GM19025 (cell line): Measurements from ENCODE around the gene THRB.

ENCODE experiments used
- ATAC-seq: cut with Tn5 transposase; IDR thresholded peaks from one replicate; pipeline ENCODE4 v1.9.1; 2021; ENCODE audit warnings: mild to moderate bottlenecking, low read depth, moderate library complexity; ENCODE audit not compliant: unreplicated experiment

Gene THRB

GRCh38 chr3:24164967-24165602 is 329.6 kb downstream of the THRB start:
- ATAC-seq = no peak

DNA sequence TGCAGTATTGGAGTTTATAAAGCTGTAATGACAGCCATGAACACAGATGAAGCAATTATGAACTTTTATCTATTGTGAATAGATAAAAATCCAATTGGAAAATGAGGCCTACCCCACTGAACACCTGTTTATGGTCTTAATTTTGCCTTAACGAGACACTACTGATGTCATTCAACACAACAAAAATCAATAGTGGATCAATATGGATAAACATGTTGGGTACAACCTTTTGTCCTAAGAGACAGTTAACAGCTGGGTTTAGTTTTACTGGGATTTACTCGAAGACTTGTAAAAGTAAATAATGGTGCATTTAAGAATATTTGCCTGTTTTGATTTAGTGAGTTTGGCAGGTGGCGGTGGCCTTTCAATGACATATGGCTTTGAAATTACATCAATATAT is 331.7 kb downstream of the THRB start:
- ATAC-seq = no peak

- no peak for ATAC-seq
Measured at GRCh38 chr3:24161841-24162240, 332.8 kb downstream of the THRB start.

GRCh38 chr3:24160424-24161095 is 334.1 kb downstream of the THRB start:
- no peak for ATAC-seq

- ATAC-seq = no peak
Measured at GRCh38 chr3:24158761-24159454, 335.7 kb downstream of the THRB start.

DNA sequence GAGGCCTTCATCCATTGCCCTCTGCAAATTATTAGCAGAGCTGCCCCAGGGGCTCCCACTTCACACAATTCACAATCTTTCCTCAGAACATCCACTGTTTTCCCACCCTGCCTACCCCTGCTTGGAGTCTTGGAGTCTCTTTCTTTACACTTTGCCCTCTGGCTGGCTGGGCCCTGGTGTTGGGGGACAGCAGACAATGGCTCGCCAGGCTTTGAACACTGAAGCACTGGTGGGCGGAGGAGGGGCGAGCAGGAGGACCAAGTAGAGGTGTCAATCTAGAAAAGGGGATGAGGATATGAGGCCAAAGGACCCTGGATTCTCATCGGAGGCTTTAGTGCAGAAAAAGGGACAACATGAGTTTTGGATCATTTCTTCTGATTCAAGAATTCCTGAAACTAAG is 337.5 kb downstream of the THRB start:
- ATAC-seq = no peak

- no peak for ATAC-seq
Measured at GRCh38 chr3:24156466-24156865, 338.2 kb downstream of the THRB start.

GRCh38 chr3:24155276-24155675 is 339.4 kb downstream of the THRB start:
- no peak for ATAC-seq

DNA sequence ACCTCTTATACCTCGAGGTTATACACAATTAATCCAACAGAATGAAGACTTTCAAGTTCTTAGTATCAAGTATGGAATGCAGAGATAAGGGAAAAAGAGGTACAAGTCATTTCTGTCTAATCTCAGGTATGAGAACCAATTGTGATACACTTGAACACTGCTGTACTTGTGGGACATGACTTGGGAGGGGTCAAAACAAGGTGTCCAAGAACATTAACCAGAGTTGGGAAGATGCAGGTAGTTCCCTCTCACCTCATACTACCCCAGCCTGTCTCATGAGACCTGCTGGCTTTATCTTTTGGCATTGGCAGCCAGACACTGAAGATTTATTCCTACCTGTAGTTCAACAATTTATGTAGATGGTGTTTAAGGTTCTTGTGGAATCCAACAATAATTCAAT is 339.9 kb downstream of the THRB start:
- ATAC-seq = no peak

- ATAC-seq = peak; percentile 76
Measured at GRCh38 chr3:24154013-24154695, 340.5 kb downstream of the THRB start.

DNA sequence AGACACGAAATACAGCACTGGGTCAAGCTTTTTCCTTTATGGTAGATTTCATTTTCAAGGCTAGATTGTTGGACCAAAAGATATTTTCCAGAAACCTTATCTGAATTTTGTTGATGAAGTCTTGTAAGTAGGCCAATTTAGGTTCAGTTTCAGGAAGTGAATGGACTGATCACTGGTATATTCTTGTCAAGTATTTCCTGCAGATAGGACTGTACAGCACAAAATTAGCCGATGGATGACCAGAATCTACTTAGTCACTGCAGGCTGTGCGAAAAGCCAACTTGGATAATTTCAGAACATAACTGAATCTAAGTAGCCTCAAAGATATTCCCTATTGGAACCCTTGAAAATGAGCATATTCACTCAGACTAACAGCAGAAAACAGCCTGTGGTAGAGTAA is 343.1 kb downstream of the THRB start:
- no peak for ATAC-seq

DNA sequence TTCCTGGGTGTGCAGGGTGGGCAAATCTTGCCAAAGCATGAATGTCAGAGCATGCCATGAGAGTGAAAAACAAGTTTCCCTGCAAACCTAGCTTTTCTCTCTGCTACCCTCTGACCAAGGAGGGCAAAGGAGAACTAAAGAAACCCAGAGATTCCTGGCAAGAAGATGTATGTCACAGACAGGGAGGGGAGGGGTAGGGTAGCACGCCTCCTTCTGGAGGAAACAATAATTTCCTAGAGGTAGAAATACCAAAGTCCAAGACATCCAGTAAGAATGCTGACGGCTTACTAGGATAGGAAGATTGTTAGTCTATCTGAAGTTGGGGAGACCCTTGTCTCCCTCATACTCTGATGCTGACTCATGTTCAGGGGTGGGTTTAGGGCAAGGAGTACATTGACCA is 345.6 kb downstream of the THRB start:
- no peak for ATAC-seq

DNA sequence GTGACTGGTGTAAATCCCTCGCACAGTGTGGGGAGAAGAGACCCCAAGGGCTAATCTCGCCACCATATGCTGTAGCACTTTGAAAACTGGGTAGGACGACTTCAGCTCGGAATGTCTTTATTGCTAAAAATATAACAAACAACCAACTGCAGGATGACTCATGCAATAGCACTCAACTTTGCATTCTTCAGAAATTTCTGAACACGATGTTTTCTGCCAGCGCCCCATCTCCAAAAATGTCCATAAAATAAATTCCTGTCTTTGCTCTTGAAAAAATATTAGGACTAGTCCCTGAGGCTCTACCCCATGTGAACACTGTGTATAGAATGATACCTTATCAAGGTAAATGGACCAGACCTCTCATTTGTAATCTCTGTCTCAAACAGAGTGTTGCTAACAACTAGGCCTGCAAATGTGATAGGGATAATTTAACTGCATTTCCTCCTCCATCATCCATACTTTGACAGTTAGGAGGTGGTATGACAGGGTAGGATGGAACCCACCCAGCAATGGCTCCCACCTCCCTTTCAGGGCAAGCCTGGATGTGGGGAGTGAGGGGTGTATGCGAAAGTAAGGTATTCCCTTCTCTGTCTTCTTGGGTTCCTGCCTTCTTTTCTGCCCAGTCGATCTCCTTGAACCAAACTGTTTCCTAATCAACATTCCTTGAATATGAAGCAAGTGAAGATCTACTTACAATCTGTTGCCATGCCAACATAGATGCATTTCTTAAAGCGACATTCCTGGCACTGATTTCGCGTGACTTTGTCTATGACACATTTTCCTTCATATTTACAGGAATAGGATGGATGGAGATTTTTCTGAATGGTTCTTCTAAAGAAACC is 348.4 kb downstream of the THRB start:
- ATAC-seq = no peak

DNA sequence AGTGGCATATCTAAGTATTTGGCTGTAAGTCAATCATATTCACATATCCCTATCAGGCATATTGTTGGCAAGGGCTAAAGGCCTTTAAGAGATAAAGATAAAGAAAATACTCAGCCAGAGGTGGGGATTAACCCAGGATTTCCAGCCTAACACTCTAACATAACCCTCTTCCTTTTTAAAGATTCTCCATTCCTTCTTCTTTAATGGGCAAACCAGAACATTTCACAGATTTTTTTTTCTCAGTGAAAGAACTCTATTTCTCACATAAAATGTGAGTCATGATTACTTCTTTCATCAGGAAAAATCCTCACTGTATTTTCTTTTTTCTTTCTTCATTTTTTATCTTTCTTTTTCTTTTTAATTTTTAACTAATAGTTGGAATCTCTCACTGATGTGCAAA is 349.2 kb downstream of the THRB start:
- ATAC-seq = no peak

DNA sequence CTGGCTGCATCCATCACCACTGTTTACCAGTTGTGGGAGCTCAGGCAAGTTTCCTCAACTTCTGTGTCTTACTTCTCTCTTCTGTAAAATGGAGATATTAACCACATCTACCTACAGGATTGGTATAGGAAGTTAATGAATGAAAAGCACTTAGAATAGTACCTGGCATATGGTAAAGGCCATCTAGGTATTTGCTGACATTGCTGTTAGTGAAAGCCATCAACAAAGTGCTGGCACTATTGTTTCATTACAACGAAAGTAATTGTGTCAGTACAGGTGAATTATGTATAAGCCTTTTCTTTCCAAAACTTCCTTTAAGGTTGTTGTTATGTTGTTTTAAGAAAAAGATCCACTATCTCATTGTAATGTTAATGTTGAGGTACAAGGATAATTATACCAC is 352.5 kb downstream of the THRB start:
- ATAC-seq = no peak

- no peak for ATAC-seq
Measured at GRCh38 chr3:24141548-24141947, 353.1 kb downstream of the THRB start.

DNA sequence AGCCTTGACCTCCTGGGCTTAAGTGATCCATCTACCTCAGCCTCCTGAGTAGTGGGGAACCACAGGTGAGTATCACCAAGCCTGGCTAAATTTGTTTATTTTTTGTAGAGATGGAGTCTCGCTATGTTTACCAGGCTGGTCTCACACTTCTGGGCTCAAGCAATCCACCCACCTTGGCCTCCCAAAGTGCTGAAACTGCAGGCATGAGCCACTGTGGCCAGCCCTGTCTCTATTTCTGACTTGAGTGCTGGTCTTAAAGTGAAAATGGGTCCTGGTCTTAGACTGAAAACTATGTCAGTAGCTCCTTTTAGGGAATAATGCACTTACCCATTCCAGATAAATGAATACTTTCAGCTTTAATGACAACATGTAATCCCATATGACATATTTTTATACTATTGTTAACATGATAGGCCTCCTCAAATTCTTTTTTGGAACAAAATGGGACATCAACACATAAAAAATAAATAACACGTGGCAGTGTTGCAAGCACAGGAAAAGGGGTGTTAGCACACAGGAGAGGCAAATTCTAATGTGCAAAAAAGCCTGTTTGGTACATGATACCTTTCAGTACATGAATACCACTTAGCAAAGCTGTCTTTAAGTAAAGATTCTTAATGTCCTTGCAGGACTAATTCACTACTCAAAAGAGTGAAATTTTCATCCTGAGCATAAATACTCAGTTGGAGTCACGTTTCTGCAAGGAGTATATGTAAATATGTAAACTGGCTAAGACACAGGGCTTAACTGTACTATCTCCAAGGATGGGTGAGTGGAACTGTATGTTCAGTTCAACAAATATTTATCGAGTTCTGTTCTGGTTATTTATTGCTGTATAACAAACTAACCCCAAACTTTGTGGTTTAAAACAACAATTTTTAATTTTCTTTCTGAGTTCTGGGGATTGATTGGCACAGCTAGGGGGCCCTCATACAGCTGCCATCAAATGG is 354.9 kb downstream of the THRB start:
- ATAC-seq = no peak

- ATAC-seq = no peak
Measured at GRCh38 chr3:24138876-24139256, 355.8 kb downstream of the THRB start.
